Measurements from ENCODE around the gene LFNG.

LFNG gene

DNA sequence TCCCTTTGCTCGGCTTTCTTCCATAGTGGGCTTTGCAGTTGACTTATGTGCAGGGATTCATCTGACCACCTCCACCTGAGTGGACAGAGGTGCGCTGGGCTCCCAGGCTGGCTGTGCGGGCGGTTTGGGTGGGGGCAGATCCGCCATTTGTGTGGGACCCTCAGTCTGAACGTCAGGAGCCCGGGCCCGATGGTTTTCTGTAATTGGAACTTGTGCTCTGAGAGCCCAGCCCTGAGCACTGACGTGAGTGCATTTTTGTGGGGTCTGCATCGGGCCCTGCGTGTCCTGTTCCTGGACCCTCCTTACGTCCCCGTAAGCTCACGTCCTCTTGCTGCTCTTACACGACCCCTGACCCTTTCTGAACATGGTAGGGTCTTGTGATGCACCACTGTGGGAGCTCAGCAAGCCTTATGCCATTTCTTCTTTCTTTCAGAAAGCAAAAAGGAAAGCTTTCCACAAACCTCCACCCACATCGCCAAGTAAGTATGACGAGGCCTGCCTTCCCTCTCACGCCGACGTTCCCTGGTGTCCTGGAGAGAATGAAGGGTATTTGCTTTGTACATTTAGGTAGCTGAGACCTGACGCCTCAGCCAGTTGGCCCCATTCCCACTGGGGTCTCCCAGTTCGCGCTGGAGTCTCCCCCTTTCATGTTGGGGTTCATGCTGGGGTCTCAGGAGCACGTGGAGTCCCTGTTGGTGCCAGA is 49.1 kb downstream of the LFNG start:
- no peak overlapping the region for H3K27ac ChIP-seq (ENCODE audit: low read depth, low read length, poor library complexity, severe bottlenecking)
- H3K4me1 ChIP-seq (ENCODE audit: insufficient read depth, low read length, severe bottlenecking) = no peaks in the 10 kb centered on the region
- H3K4me2 ChIP-seq (ENCODE audit: low read length) = no peak overlapping the region
- H3K9me2 ChIP-seq (ENCODE audit: low read depth, low read length) = no peaks in the 10 kb centered on the region
- peaks cover 3% of the 10 kb centered on the region; the same call in 1 of the 2 replicates for H3K27me3 ChIP-seq (ENCODE audit: insufficient read depth, low read length)
- TF ChIP-seq, protein P1, sequence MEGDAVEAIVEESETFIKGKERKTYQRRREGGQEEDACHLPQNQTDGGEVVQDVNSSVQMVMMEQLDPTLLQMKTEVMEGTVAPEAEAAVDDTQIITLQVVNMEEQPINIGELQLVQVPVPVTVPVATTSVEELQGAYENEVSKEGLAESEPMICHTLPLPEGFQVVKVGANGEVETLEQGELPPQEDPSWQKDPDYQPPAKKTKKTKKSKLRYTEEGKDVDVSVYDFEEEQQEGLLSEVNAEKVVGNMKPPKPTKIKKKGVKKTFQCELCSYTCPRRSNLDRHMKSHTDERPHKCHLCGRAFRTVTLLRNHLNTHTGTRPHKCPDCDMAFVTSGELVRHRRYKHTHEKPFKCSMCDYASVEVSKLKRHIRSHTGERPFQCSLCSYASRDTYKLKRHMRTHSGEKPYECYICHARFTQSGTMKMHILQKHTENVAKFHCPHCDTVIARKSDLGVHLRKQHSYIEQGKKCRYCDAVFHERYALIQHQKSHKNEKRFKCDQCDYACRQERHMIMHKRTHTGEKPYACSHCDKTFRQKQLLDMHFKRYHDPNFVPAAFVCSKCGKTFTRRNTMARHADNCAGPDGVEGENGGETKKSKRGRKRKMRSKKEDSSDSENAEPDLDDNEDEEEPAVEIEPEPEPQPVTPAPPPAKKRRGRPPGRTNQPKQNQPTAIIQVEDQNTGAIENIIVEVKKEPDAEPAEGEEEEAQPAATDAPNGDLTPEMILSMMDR (IDR thresholded peaks at IDR 0.05; ENCODE audit: low read length) = no peak
- no peak for TF ChIP-seq EZH2 (IDR thresholded peaks at IDR 0.05; ENCODE audit: borderline replicate concordance, low read length)
- no peak overlapping the region for H3K9ac ChIP-seq (ENCODE audit: low read length)
- no peaks in the 10 kb centered on the region for H3K79me2 ChIP-seq (ENCODE audit: insufficient read depth, low read length)
- no peak overlapping the region for H3K4me3 ChIP-seq (ENCODE audit: low read depth, low read length, poor library complexity, severe bottlenecking)
- H4K20me1 ChIP-seq (ENCODE audit: insufficient read depth, low read length) = no peaks in the 10 kb centered on the region
- no peaks in the 10 kb centered on the region for H3K9me3 ChIP-seq (ENCODE audit: low read length)
- no peak overlapping the region for H2AFZ ChIP-seq (ENCODE audit: low read length)
- H3K36me3 ChIP-seq (ENCODE audit: insufficient read depth, low read length) = no peaks in the 10 kb centered on the region
- H3F3A ChIP-seq (ENCODE audit: insufficient read depth, low read length) = no peaks in the 10 kb centered on the region

DNA sequence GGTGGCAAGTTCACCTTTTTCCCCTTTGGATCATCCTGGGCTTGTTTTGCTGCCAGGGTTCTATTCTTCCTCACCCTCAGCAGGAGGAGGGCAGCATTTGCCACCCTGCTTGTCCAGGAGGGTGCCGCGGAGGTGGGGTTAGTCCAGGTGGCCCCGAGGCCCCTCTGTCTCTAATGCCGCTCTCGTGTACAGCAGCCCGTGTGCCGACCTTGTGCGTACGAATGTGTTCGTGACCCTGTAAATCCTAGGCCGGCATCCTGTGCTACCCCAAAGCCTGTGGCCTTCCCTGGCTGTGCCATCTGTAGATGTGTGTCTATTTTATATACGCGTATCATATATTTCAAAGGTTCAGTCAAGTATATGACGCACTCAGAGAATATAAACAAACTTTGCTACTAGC is 49.8 kb downstream of the LFNG start:
- TF ChIP-seq, protein P1 (IDR thresholded peaks at IDR 0.05; ENCODE audit: low read length) = no peak
- TF ChIP-seq EZH2 (IDR thresholded peaks at IDR 0.05; ENCODE audit: borderline replicate concordance, low read length) = no peak
- Histone ChIP-seq H3K27me3 (ENCODE audit: insufficient read depth, low read length) (peaks cover 5% of the 10 kb centered on the region; the same call in 1 of the 2 replicates), H3K79me2 (ENCODE audit: insufficient read depth, low read length) (no peaks in the 10 kb centered on the region), H4K20me1 (ENCODE audit: insufficient read depth, low read length) (no peaks in the 10 kb centered on the region), H2AFZ (ENCODE audit: low read length) (no peak overlapping the region), H3F3A (ENCODE audit: insufficient read depth, low read length) (no peaks in the 10 kb centered on the region), H3K4me3 (ENCODE audit: low read depth, low read length, poor library complexity, severe bottlenecking) (no peak overlapping the region), H3K9ac (ENCODE audit: low read length) (no peak overlapping the region), H3K36me3 (ENCODE audit: insufficient read depth, low read length) (no peaks in the 10 kb centered on the region), H3K4me1 (ENCODE audit: insufficient read depth, low read length, severe bottlenecking) (no peaks in the 10 kb centered on the region), H3K27ac (ENCODE audit: low read depth, low read length, poor library complexity, severe bottlenecking) (no peak overlapping the region), H3K4me2 (ENCODE audit: low read length) (no peak overlapping the region), H3K9me3 (ENCODE audit: low read length) (no peaks in the 10 kb centered on the region), H3K9me2 (ENCODE audit: low read depth, low read length) (no peaks in the 10 kb centered on the region)

DNA sequence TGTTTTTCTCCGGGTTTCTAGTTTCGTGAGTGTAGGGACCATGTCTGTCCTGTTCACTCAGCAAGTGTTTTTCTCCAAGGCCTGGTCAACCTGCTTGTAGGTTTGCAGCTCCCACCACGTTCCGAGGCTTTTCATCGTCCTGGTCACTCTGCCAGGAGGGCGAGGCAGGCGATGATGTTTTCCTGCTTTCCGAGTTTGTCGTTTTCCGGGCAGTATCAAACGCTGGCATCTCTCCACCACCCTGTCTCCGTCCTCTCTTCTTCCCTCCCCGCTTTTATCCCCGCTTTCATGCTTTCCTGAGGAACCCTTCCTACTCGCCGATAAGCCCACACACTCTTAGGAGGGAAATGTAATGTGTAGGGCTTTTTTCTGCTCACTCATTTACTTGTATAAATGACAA is 50.4 kb downstream of the LFNG start:
- no peaks in the 10 kb centered on the region for H3K9me3 ChIP-seq (ENCODE audit: low read length)
- H3K27me3 ChIP-seq (ENCODE audit: insufficient read depth, low read length) = peaks cover 5% of the 10 kb centered on the region; the same call in 1 of the 2 replicates
- H3K9ac ChIP-seq (ENCODE audit: low read length) = no peak overlapping the region
- H3K4me2 ChIP-seq (ENCODE audit: low read length) = no peak overlapping the region
- H3K4me1 ChIP-seq (ENCODE audit: insufficient read depth, low read length, severe bottlenecking) = no peaks in the 10 kb centered on the region
- no peaks in the 10 kb centered on the region for H3K9me2 ChIP-seq (ENCODE audit: low read depth, low read length)
- H3F3A ChIP-seq (ENCODE audit: insufficient read depth, low read length) = no peaks in the 10 kb centered on the region
- H4K20me1 ChIP-seq (ENCODE audit: insufficient read depth, low read length) = no peaks in the 10 kb centered on the region
- H3K36me3 ChIP-seq (ENCODE audit: insufficient read depth, low read length) = no peaks in the 10 kb centered on the region
- no peak overlapping the region for H3K27ac ChIP-seq (ENCODE audit: low read depth, low read length, poor library complexity, severe bottlenecking)
- no peak for TF ChIP-seq EZH2 (IDR thresholded peaks at IDR 0.05; ENCODE audit: borderline replicate concordance, low read length)
- TF ChIP-seq, protein P1 (IDR thresholded peaks at IDR 0.05; ENCODE audit: low read length) = no peak
- no peak overlapping the region for H3K4me3 ChIP-seq (ENCODE audit: low read depth, low read length, poor library complexity, severe bottlenecking)
- no peaks in the 10 kb centered on the region for H3K79me2 ChIP-seq (ENCODE audit: insufficient read depth, low read length)
- H2AFZ ChIP-seq (ENCODE audit: low read length) = no peak overlapping the region
